Thyroid gland (tissue), 4 donors: ENCODE measurements around the gene TRRAP.

Experiments used
- CTCF ChIP-seq, 6 experiments: fragments of 200-600 bp in 3 of 6; fragments of 450-650 bp in 3 of 6; sonication (generic) in 3 of 6; IDR thresholded peaks; one replicate each; pipeline ENCODE4 v1.5.1; 2016 to 2019; ENCODE audit warnings: antibody characterized with exemption in 6 of 6, mild to moderate bottlenecking in 2 of 6, inconsistent platforms in 1 of 6, moderate library complexity in 1 of 6
- POLR2A ChIP-seq, 2 donors: fragments of 450-650 bp; IDR thresholded peaks; one replicate each; pipeline ENCODE4 v1.6.1; 2017; ENCODE audit warnings: antibody characterized with exemption in 2 of 2, mild to moderate bottlenecking in 2 of 2, moderate library complexity in 1 of 2

DNA sequence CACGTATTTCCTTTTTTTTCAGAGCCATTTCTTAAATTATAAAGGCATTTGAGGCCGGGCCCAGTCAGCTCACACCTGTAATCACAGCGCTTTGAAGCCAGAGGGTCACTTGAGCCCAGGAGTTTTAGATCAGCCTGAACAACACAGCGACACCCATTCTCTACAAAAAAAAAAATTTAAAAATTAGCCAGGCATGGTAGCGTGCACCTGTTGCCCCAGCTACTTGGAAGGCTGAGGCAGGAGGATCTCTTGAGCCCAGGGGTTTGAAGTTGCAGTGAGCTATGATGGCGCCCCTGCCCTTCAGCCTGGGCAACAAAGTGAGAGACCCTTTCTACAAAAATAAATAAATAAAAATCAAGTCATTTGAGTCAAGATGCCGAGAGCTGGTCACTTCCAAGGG, 11.6 kb upstream of the TRRAP start:
- TF ChIP-seq CTCF (IDR thresholded peaks at IDR 0.05) (no peak), POLR2A (IDR thresholded peaks at IDR 0.05) (no peak)
